DOHH2 (cell line): ENCODE measurements around the gene HDAC10.

ENCODE experiments used
- H3F3A ChIP-seq: fragments of 200-600 bp; sonication (generic), shearing (Covaris generic); 2 replicates; pipeline ENCODE4 v1.6.0; 2016; ENCODE audit warnings: antibody characterized with exemption, mild to moderate bottlenecking; ENCODE audit not compliant: control insufficient read depth, insufficient read depth
- H3K27ac ChIP-seq: fragments of 200-600 bp; sonication (generic); 2 replicates; pipeline ENCODE4 v1.5.1; 2014; ENCODE audit warnings: low read depth, mild to moderate bottlenecking, low read length, moderate library complexity
- H3K27me3 ChIP-seq: fragments of 200-600 bp; sonication (generic); 2 replicates; pipeline ENCODE4 v1.6.1; 2014; ENCODE audit warnings: mild to moderate bottlenecking, low read length, mixed read lengths; ENCODE audit not compliant: control insufficient read depth
- H3K36me3 ChIP-seq: fragments of 200-600 bp; sonication (generic); 2 replicates; pipeline ENCODE4 v1.6.1; 2014; ENCODE audit warnings: mild to moderate bottlenecking, low read length, moderate library complexity, mixed read lengths; ENCODE audit not compliant: control insufficient read depth
- H3K4me1 ChIP-seq: fragments of 200-600 bp; sonication (generic); 2 replicates; pipeline ENCODE4 v1.6.1; 2014; ENCODE audit warnings: mild to moderate bottlenecking, low read length, mixed read lengths; ENCODE audit not compliant: control insufficient read depth
- H3K4me2 ChIP-seq: fragments of 200-600 bp; sonication (generic); 2 replicates; pipeline ENCODE4 v1.6.0; 2014; ENCODE audit warnings: mild to moderate bottlenecking, low read length, moderate library complexity
- H3K4me3 ChIP-seq: fragments of 200-600 bp; sonication (generic); 2 replicates; pipeline ENCODE4 v1.5.1; 2014; ENCODE audit warnings: mild to moderate bottlenecking, low read length, mixed read lengths
- H3K79me2 ChIP-seq: fragments of 200-600 bp; sonication (generic); 2 replicates; pipeline ENCODE4 v1.6.1; 2014; ENCODE audit warnings: mild to moderate bottlenecking, low read length, mixed read lengths; ENCODE audit not compliant: control insufficient read depth
- H3K9me2 ChIP-seq: fragments of 200-600 bp; sonication (generic); replicated peaks from 2 replicates; pipeline ENCODE4 v1.6.1; 2014; ENCODE audit warnings: mild to moderate bottlenecking, low read length, mixed read lengths; ENCODE audit not compliant: control insufficient read depth
- H3K9me3 ChIP-seq: fragments of 200-600 bp; sonication (generic); 2 replicates; pipeline ENCODE4 v1.6.1; 2014; ENCODE audit warnings: antibody characterized with exemption, low read length, mixed read lengths; ENCODE audit not compliant: control insufficient read depth, insufficient read depth
- H4K20me1 ChIP-seq: fragments of 200-600 bp; sonication (generic); 2 replicates; pipeline ENCODE4 v1.6.0; 2014; ENCODE audit warnings: low read depth, mild to moderate bottlenecking, antibody characterized with exemption, low read length, moderate library complexity; ENCODE audit not compliant: control insufficient read depth, insufficient read depth
- EZH2phosphoT487 ChIP-seq: fragments of 200-600 bp; sonication (generic); IDR thresholded peaks from 2 replicates; pipeline ENCODE4 v1.6.1; 2017; ENCODE audit warnings: borderline replicate concordance, mild to moderate bottlenecking, antibody characterized with exemption, low read length, moderate library complexity, mixed read lengths
- TF ChIP-seq, protein P1 (sequence below): fragments of 200-600 bp; sonication (generic); IDR thresholded peaks from one replicate; pipeline ENCODE4 v1.5.1; 2014; ENCODE audit warnings: antibody characterized with exemption, mild to moderate bottlenecking, low read depth, low read length; ENCODE audit not compliant: poor library complexity, severe bottlenecking

Gene HDAC10

DNA sequence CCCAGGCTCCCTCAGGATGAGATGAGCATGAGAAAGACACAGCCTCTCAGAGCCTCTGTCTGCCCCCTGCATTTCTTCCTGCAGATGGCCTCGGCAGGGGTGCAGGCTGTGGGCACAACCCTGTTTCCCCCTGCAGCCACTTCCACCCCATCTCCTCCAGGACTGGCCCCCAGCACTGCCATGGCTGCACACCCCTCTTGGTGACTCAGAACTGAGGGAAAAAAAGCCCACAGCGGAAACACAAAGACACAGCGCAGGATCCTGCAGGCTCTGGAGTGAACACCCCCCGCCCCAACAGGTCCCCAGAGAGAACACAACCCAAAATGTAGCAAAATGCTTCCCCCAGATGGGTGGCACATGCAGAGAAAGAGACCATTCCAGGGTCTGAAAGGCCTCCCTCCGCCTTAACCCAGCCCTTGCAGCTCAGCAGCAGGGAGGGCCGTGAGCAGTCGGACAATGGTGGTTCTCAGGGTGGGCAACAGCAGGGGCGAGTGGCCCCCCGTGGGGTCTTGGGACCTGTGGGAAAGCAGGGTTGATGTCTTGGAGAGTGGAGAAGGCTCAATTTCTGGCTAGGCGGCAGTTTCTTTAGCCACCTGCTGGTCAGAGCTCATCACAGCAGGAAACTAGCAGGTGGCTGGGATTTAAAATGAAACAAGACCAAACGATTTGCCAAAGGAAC is 14.2 kb downstream of the HDAC10 start:
- Histone ChIP-seq H3K36me3 (peaks cover 49% of the 10 kb centered on the region), H3K4me3 (no peak overlapping the region), H3K9me3 (peaks cover 6% of the 10 kb centered on the region; the same call in 1 of the 2 replicates), H3K79me2 (peaks cover 85% of the 10 kb centered on the region), H3K9me2 (no peaks in the 10 kb centered on the region), H4K20me1 (peaks cover 10% of the 10 kb centered on the region; the same call in 1 of the 2 replicates), H3F3A (0 out of 2 replicates have a peak, but pooled peaks cover 5% of the 10 kb centered on the region), H3K4me1 (peaks cover 8% of the 10 kb centered on the region), H3K27ac (no peak overlapping the region), H3K4me2 (no peak overlapping the region), H3K27me3 (no peaks in the 10 kb centered on the region)
- no peak for TF ChIP-seq EZH2phosphoT487
- TF ChIP-seq, protein P1, sequence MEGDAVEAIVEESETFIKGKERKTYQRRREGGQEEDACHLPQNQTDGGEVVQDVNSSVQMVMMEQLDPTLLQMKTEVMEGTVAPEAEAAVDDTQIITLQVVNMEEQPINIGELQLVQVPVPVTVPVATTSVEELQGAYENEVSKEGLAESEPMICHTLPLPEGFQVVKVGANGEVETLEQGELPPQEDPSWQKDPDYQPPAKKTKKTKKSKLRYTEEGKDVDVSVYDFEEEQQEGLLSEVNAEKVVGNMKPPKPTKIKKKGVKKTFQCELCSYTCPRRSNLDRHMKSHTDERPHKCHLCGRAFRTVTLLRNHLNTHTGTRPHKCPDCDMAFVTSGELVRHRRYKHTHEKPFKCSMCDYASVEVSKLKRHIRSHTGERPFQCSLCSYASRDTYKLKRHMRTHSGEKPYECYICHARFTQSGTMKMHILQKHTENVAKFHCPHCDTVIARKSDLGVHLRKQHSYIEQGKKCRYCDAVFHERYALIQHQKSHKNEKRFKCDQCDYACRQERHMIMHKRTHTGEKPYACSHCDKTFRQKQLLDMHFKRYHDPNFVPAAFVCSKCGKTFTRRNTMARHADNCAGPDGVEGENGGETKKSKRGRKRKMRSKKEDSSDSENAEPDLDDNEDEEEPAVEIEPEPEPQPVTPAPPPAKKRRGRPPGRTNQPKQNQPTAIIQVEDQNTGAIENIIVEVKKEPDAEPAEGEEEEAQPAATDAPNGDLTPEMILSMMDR, result peak; percentile 60

DNA sequence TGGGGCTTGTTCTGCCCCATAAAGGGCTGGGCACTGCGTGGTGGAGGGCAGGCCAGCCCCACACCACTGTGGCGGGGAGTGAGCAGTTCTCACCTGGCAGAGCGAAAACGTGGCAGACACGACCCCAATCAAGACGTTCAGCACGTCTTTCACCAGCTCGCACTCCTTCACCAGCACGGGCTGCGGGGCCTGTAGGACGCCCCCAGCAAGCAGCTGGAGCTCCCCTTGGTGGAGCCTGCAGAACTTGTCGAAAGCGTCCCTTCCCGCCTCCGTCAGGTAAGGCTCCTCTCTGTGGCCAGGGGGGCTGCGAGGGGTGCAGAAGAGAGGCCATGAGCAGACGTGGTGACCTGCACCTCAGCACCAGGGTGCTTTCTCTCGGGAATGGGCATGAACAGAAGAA is 17.8 kb downstream of the HDAC10 start:
- Histone ChIP-seq H3K79me2 (peaks cover 51% of the 10 kb centered on the region), H3K4me1 (no peaks in the 10 kb centered on the region), H3K9me2 (no peaks in the 10 kb centered on the region), H3K36me3 (peaks cover 43% of the 10 kb centered on the region), H3K4me3 (no peak overlapping the region), H4K20me1 (no peaks in the 10 kb centered on the region), H3K9me3 (peaks cover 6% of the 10 kb centered on the region; the same call in 1 of the 2 replicates), H3K27me3 (no peaks in the 10 kb centered on the region), H3F3A (0 out of 2 replicates have a peak, but pooled peaks cover 5% of the 10 kb centered on the region), H3K4me2 (no peak overlapping the region), H3K27ac (no peak overlapping the region)
- TF ChIP-seq EZH2phosphoT487, result no peak
- TF ChIP-seq, protein P1, result no peak

DNA sequence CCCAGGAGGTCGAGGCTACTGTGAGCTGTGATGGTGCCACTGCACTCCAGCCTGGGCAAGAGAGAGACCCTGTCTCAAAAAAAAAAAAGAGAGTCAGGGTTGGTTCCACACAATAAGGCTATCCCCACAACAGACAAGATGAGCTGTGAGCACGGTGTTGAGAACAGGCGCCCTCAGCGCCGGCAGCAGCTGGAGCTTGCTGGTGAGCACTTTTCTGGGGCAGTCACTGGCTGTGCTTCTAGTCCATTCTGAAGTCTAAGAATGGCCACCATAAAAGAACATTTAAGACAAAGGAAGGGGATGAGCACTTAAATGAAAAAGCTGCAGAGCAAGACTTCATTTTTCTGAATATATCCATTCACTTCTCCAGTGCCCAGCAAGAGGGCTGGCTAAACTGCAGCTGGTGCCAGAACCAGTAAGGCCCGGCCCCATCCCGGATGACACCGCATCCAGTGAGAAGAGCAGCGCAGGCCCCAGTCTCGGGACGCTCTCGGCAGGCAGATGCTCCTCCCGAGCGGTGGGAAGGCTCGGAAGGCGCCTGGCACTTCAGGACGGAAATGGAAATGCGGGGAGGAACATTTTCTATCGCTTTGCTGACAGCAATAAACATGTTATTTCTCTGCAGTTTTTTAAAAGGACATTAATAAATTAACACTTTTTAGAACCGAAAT is 18.4 kb downstream of the HDAC10 start:
- H3K4me2 ChIP-seq, result no peak overlapping the region
- H3K27me3 ChIP-seq, result no peaks in the 10 kb centered on the region
- 0 out of 2 replicates have a peak, but pooled peaks cover 5% of the 10 kb centered on the region for H3F3A ChIP-seq
- no peaks in the 10 kb centered on the region for H4K20me1 ChIP-seq
- H3K79me2 ChIP-seq, result peaks cover 46% of the 10 kb centered on the region
- no peak overlapping the region for H3K4me3 ChIP-seq
- no peaks in the 10 kb centered on the region for H3K9me2 ChIP-seq
- H3K36me3 ChIP-seq, result peaks cover 41% of the 10 kb centered on the region
- no peak for TF ChIP-seq EZH2phosphoT487
- TF ChIP-seq, protein P1, result no peak
- no peaks in the 10 kb centered on the region for H3K4me1 ChIP-seq
- peaks cover 6% of the 10 kb centered on the region; the same call in 1 of the 2 replicates for H3K9me3 ChIP-seq
- H3K27ac ChIP-seq, result no peak overlapping the region
